ENCODE results near the gene KCND3.

- TF ChIP-seq CTCF (conservative IDR thresholded peaks at IDR 0.05; ENCODE audit: low read depth in 2 of 2) (no peak), REST (IDR thresholded peaks at IDR 0.05; ENCODE audit: unreplicated experiment) (no peak), EZH2 (IDR thresholded peaks at IDR 0.05; ENCODE audit: low read depth, unreplicated experiment) (no peak), NANOG (IDR thresholded peaks at IDR 0.05; ENCODE audit: borderline replicate concordance) (no peak), ETS1 (IDR thresholded peaks at IDR 0.05) (no peak)
These were observed 82.7 kb downstream of the KCND3 start for GRCh38 chr1:111906816-111907215.
